H1 (cell line): ENCODE measurements around the gene HOXA11. TPM values are rescaled to one million over a fixed set of nuclear protein-coding genes. Genes with fewer than 3 reads are reported as not detected.

ENCODE experiments used
- CREB1 ChIP-seq: IDR thresholded peaks from 2 replicates; pipeline ENCODE4 v1.6.1; 2012; ENCODE audit warnings: inconsistent platforms
- MAX ChIP-seq: IDR thresholded peaks from 2 replicates; pipeline ENCODE4 v1.6.1; 2012; ENCODE audit warnings: inconsistent platforms
- SP1 ChIP-seq: IDR thresholded peaks from 2 replicates; pipeline ENCODE4 v1.6.1; 2011; ENCODE audit warnings: low read depth, low read length
- TBP ChIP-seq: IDR thresholded peaks from 2 replicates; pipeline ENCODE4 v1.6.1; 2011; ENCODE audit warnings: low read depth, low read length, improper control_type of control experiment
- polyA plus RNA-seq, 7 experiments: library from polyadenylated mRNA; depleted of rRNA in 3 of 7; stranded (reverse) in 5 of 7; unstranded in 2 of 7; fragments of >200 nt in 5 of 7; fragments of 200-250 nt in 2 of 7; gene quantifications; 1 replicate in 5 of 7; 2 replicates in 1 of 7; 4 replicates in 1 of 7; pipeline versions ENCODE4 v1.2.1 to v1.2.3, GENCODE V29; 2011 to 2013; ENCODE audit warnings: missing spikeins in 2 of 7, mixed read lengths in 2 of 7
- total RNA-seq: library from RNA; stranded (reverse); fragmentation: NEBNext Ultra II Directional; extraction: Animal tissue kit (Norgen Biotek cat#: 25700); gene quantifications from 2 replicates; pipeline ENCODE4 v1.2.1, GENCODE V29; 2021

The HOXA11 gene
- total and polyA plus RNA-seq, 2 of the 8 experiments (the other 6 are each of a cell fraction or from before 2014, with no cell fraction given) = not detected

- TF ChIP-seq MAX = no peak
- no peak for TF ChIP-seq TBP
- no peak for TF ChIP-seq CREB1
- TF ChIP-seq SP1 = no peak
Measured at GRCh38 chr7:27141137-27141922, 43.7 kb downstream of the HOXA11 start (continued).
